H9 (cell line): ENCODE data around the gene SKAP1. TPM values are rescaled to one million over a fixed set of nuclear protein-coding genes. Genes with fewer than 3 reads are reported as not detected.

Source experiments
- DNase-seq: peaks from one replicate; pipeline ENCODE4 v3.0.0-alpha.2; 2017
- H2AFZ ChIP-seq: one replicate; pipeline ENCODE4 v1.6.1; 2013; ENCODE audit warnings: mild to moderate bottlenecking, low read length, control low read depth, moderate library complexity
- H2AK5ac ChIP-seq: 2 replicates; pipeline ENCODE4 v1.6.1; 2013; ENCODE audit warnings: low read length, control low read depth, mixed read lengths; ENCODE audit not compliant: insufficient read length
- H2BK120ac ChIP-seq: one replicate; pipeline ENCODE4 v1.6.1; 2013; ENCODE audit warnings: low read depth, mild to moderate bottlenecking, low read length, control low read depth, inconsistent platforms; ENCODE audit not compliant: poor library complexity, severe bottlenecking
- H2BK12ac ChIP-seq: 2 replicates; pipeline ENCODE4 v1.6.1; 2013; ENCODE audit warnings: low read length, control low read depth, mixed read lengths, low read depth; ENCODE audit not compliant: insufficient read length
- H2BK15ac ChIP-seq: 2 replicates; pipeline ENCODE4 v1.6.1; 2013; ENCODE audit warnings: low read depth, low read length, control low read depth
- H2BK20ac ChIP-seq: one replicate; pipeline ENCODE4 v1.6.1; 2013; ENCODE audit warnings: low read depth, mild to moderate bottlenecking, low read length, control low read depth, inconsistent platforms; ENCODE audit not compliant: poor library complexity, severe bottlenecking
- H2BK5ac ChIP-seq: 2 replicates; pipeline ENCODE4 v1.6.1; 2013; ENCODE audit warnings: low read length, control low read depth, mixed read lengths; ENCODE audit not compliant: insufficient read length
- H3K14ac ChIP-seq: 2 replicates; pipeline ENCODE4 v1.6.1; 2013; ENCODE audit warnings: low read length, control low read depth; ENCODE audit not compliant: insufficient read depth
- H3K18ac ChIP-seq: 2 replicates; pipeline ENCODE4 v1.6.1; 2013; ENCODE audit warnings: low read depth, mild to moderate bottlenecking, mixed read lengths, low read length, control low read depth; ENCODE audit not compliant: insufficient read length
- H3K23ac ChIP-seq: 2 replicates; pipeline ENCODE4 v1.6.1; 2013; ENCODE audit warnings: low read length, control low read depth, mixed read lengths, low read depth; ENCODE audit not compliant: insufficient read length
- H3K23me2 ChIP-seq: 2 replicates; pipeline ENCODE4 v1.6.1; 2013; ENCODE audit warnings: low read depth, mild to moderate bottlenecking, mixed read lengths, low read length, control low read depth; ENCODE audit not compliant: insufficient read length, poor library complexity, severe bottlenecking
- H3K27ac ChIP-seq: 2 replicates; pipeline ENCODE4 v1.5.1; 2013; ENCODE audit warnings: low read length, control low read depth, mixed read lengths, low read depth; ENCODE audit not compliant: insufficient read length
- H3K27me3 ChIP-seq: 2 replicates; pipeline ENCODE4 v1.6.1; 2013; ENCODE audit warnings: low read length, control low read depth, inconsistent platforms; ENCODE audit not compliant: insufficient read depth
- H3K4ac ChIP-seq: 2 replicates; pipeline ENCODE4 v1.6.1; 2013; ENCODE audit warnings: low read depth, mild to moderate bottlenecking, control low read depth, inconsistent platforms, low read length, moderate library complexity
- H3K4me1 ChIP-seq: 2 replicates; pipeline ENCODE4 v1.6.1; 2013; ENCODE audit warnings: low read length, control low read depth, inconsistent platforms; ENCODE audit not compliant: insufficient read depth
- H3K4me2 ChIP-seq: 2 replicates; pipeline ENCODE4 v1.6.1; 2013; ENCODE audit warnings: low read length, control low read depth, mixed read lengths; ENCODE audit not compliant: insufficient read length, insufficient read depth
- H3K56ac ChIP-seq: 2 replicates; pipeline ENCODE4 v1.6.1; 2013; ENCODE audit warnings: low read depth, mild to moderate bottlenecking, mixed read lengths, low read length, control low read depth; ENCODE audit not compliant: insufficient read length
- H3K79me1 ChIP-seq: 2 replicates; pipeline ENCODE4 v1.6.1; 2013; ENCODE audit warnings: low read depth, mild to moderate bottlenecking, moderate library complexity, low read length, control low read depth, inconsistent platforms; ENCODE audit not compliant: insufficient read depth, poor library complexity, severe bottlenecking
- H3K79me2 ChIP-seq: 2 replicates; pipeline ENCODE4 v1.6.1; 2013; ENCODE audit warnings: low read length, control low read depth, inconsistent platforms; ENCODE audit not compliant: insufficient read depth
- H3K9ac ChIP-seq: 2 replicates; pipeline ENCODE4 v1.6.1; 2013; ENCODE audit warnings: low read length, control low read depth, mixed read lengths; ENCODE audit not compliant: insufficient read length; ENCODE audit errors: extremely low read depth
- H3K9me3 ChIP-seq: one replicate; pipeline ENCODE4 v1.6.1; 2013; ENCODE audit warnings: low read depth, low read length, inconsistent platforms; ENCODE audit not compliant: control insufficient read depth
- H3T11ph ChIP-seq: one replicate; pipeline ENCODE4 v1.6.1; 2013; ENCODE audit warnings: mild to moderate bottlenecking, low read length, control low read depth, inconsistent platforms
- H4K20me1 ChIP-seq: one replicate; pipeline ENCODE4 v1.6.1; 2013; ENCODE audit not compliant: control insufficient read depth, insufficient read length, insufficient read depth
- H4K5ac ChIP-seq: 2 replicates; pipeline ENCODE4 v1.6.1; 2013; ENCODE audit warnings: low read depth, mild to moderate bottlenecking, mixed read lengths, low read length, control low read depth; ENCODE audit not compliant: insufficient read length
- H4K8ac ChIP-seq: replicated peaks from 2 replicates; pipeline ENCODE4 v1.6.1; 2013; ENCODE audit warnings: low read length, control low read depth, mixed read lengths, low read depth; ENCODE audit not compliant: insufficient read length
- H4K91ac ChIP-seq: 2 replicates; pipeline ENCODE4 v1.6.1; 2013; ENCODE audit warnings: low read depth, mild to moderate bottlenecking, moderate library complexity, mixed read lengths, low read length, control low read depth; ENCODE audit not compliant: insufficient read length
- H3K27ac Mint-ChIP-seq, 3 experiments: 2 replicates in 2 of 3; 3 replicates in 1 of 3; pipeline ENCODE4 v1.8.0; 2020 to 2021; ENCODE audit warnings: mixed read lengths in 3 of 3, mild to moderate bottlenecking in 1 of 3, moderate library complexity in 1 of 3
- H3K27me3 Mint-ChIP-seq: 2 replicates; pipeline ENCODE4 v1.8.0; 2021; ENCODE audit warnings: low read depth, mild to moderate bottlenecking, moderate library complexity, mixed read lengths
- H3K36me3 Mint-ChIP-seq, 3 experiments: 2 replicates in 2 of 3; 3 replicates in 1 of 3; pipeline ENCODE4 v1.8.0; 2020 to 2021; ENCODE audit warnings: low read depth in 3 of 3, mixed read lengths in 3 of 3; ENCODE audit not compliant: insufficient read depth in 1 of 3
- H3K4me1 Mint-ChIP-seq, 2 experiments: 2 replicates each; pipeline ENCODE4 v1.8.0; 2020; ENCODE audit warnings: mixed read lengths in 2 of 2
- H3K4me3 Mint-ChIP-seq, 2 experiments: 2 replicates in 1 of 2; 3 replicates in 1 of 2; pipeline ENCODE4 v1.8.0; 2020 to 2021; ENCODE audit warnings: mild to moderate bottlenecking in 2 of 2, mixed read lengths in 2 of 2, moderate library complexity in 1 of 2
- H3K9me3 Mint-ChIP-seq, 2 experiments: 2 replicates in 1 of 2; 3 replicates in 1 of 2; pipeline ENCODE4 v1.8.0; 2020; ENCODE audit warnings: mild to moderate bottlenecking in 2 of 2, mixed read lengths in 2 of 2, moderate library complexity in 1 of 2
- CTCF ChIP-seq: fragments of 200-600 bp; sonication (generic); conservative IDR thresholded peaks from 3 replicates; pipeline ENCODE4 v1.8.0; 2021; ENCODE audit warnings: antibody characterized with exemption, mild to moderate bottlenecking
- WGBS: extraction: QIAGEN DNeasy Blood & Tissue Kit; methylation state at CpG from one replicate; pipeline ENCODE4 v1.1.7; 2013; ENCODE audit warnings: missing lambda C conversion rate, low lambda C conversion rate, mixed read lengths; ENCODE audit not compliant: insufficient read length; ENCODE audit errors: extremely low coverage; 5-methylcytosine and 5-hydroxymethylcytosine counted together
- total RNA-seq: library from RNA; stranded (reverse); gene quantifications from 2 replicates; pipeline ENCODE4 v1.2.1, GENCODE V29; 2021

SKAP1 gene
- total RNA-seq, 1 experiment from 2014 or later: not detected

- no peak overlapping the region for H3K4me3 Mint-ChIP-seq
- H3K27ac Mint-ChIP-seq: no peak overlapping the region
- no peaks in the 10 kb centered on the region; a peak in 1 of 5 replicates for H3K9me3 Mint-ChIP-seq
These were observed 13.0 kb downstream of the SKAP1 start for GRCh38 chr17:48416971-48417370.

More at GRCh38 chr17:48416971-48417370, 13.0 kb downstream of the SKAP1 start:
- H3K4me1 Mint-ChIP-seq: peaks cover 18 to 19% of the 10 kb centered on the region in 2 experiments
- no peaks in the 10 kb centered on the region for H4K20me1 ChIP-seq
- no peak overlapping the region for H4K8ac ChIP-seq
- H3K79me2 ChIP-seq: no peaks in the 10 kb centered on the region
- WGBS: no CpG with 5 or more reads among the region's 3 CpGs
- no peak overlapping the region for H4K91ac ChIP-seq
- no peak overlapping the region for H2AK5ac ChIP-seq
- no peak overlapping the region for H2BK15ac ChIP-seq
- H3K4ac ChIP-seq: no peak overlapping the region
- no peak overlapping the region for H3K18ac ChIP-seq
- H2BK5ac ChIP-seq: no peak overlapping the region
- no peak overlapping the region for H4K5ac ChIP-seq
- H3K36me3 Mint-ChIP-seq: no peaks in the 10 kb centered on the region
- H3K23me2 ChIP-seq: no peaks in the 10 kb centered on the region
- no peak overlapping the region for H3K56ac ChIP-seq
- H3K27me3 Mint-ChIP-seq: peaks cover 9% of the 10 kb centered on the region; the same call in 1 of the 2 replicates
- H2BK20ac ChIP-seq: no peak overlapping the region
- H3T11ph ChIP-seq: no peak overlapping the region
- no peak overlapping the region for H2BK12ac ChIP-seq
- H3K23ac ChIP-seq: no peak overlapping the region
- DNase-seq: no peak
- no peak overlapping the region for H2BK120ac ChIP-seq
- H3K27me3 ChIP-seq: no peaks in the 10 kb centered on the region
- no peak overlapping the region for H3K27ac ChIP-seq
- H3K4me2 ChIP-seq: no peak overlapping the region
- no peak overlapping the region for H3K9ac ChIP-seq
- no peaks in the 10 kb centered on the region for H3K9me3 ChIP-seq
- no peaks in the 10 kb centered on the region for H3K79me1 ChIP-seq
- H3K4me1 ChIP-seq: peaks cover 11% of the 10 kb centered on the region; the same call in 1 of the 2 replicates
- H3K14ac ChIP-seq: no peak overlapping the region
- no peak for TF ChIP-seq CTCF
- no peak overlapping the region for H2AFZ ChIP-seq
